HepG2 (cell line): Measurements from ENCODE around the gene NIP7. TPM values are rescaled to one million over a fixed set of nuclear protein-coding genes. Genes with fewer than 3 reads are reported as not detected.

Experiments used
- AGO1 ChIP-seq: fragments of 200-400 bp; formaldehyde crosslinking; IDR thresholded peaks from 2 replicates; pipeline ENCODE4 v1.6.1; 2017; ENCODE audit warnings: mild to moderate bottlenecking, low read depth, low read length, moderate library complexity; ENCODE audit not compliant: poor library complexity, severe bottlenecking
- ELF1 ChIP-seq: sonication (generic); formaldehyde crosslinking; IDR thresholded peaks from 2 replicates; pipeline ENCODE4 v1.4.0; 2020; ENCODE audit warnings: missing genetic modification reagents
- HDAC6 ChIP-seq: fragments of 200-600 bp; sonication (generic); IDR thresholded peaks from 2 replicates; pipeline ENCODE4 v1.7.0; 2017; ENCODE audit warnings: mild to moderate bottlenecking, antibody characterized with exemption, low read length, low read depth
- MTA3 ChIP-seq: sonication (generic); formaldehyde crosslinking; IDR thresholded peaks from 2 replicates; pipeline ENCODE4 v1.4.0; 2020; ENCODE audit warnings: missing genetic modification reagents
- PLRG1 ChIP-seq: fragments of 450-650 bp; conservative IDR thresholded peaks from 2 replicates; pipeline ENCODE4 v1.6.1; 2016
- SP2 ChIP-seq: sonication (generic); formaldehyde crosslinking; IDR thresholded peaks from 2 replicates; pipeline ENCODE4 v1.5.1; 2020; ENCODE audit warnings: mild to moderate bottlenecking, missing genetic modification reagents
- ZBTB21 ChIP-seq: sonication (generic); formaldehyde crosslinking; IDR thresholded peaks from 2 replicates; pipeline ENCODE4 v1.4.0; 2020; ENCODE audit warnings: missing genetic modification reagents
- ZFX ChIP-seq: sonication (generic); formaldehyde crosslinking; IDR thresholded peaks from 2 replicates; pipeline ENCODE4 v1.4.0; 2020; ENCODE audit warnings: mild to moderate bottlenecking, low read depth, missing genetic modification reagents, moderate library complexity
- ZNF124 ChIP-seq: sonication (generic); formaldehyde crosslinking; IDR thresholded peaks from 2 replicates; pipeline ENCODE4 v1.4.0; 2020; ENCODE audit warnings: missing genetic modification reagents
- ZNF230 ChIP-seq: sonication (generic); formaldehyde crosslinking; IDR thresholded peaks from 2 replicates; pipeline ENCODE4 v1.4.0; 2020; ENCODE audit warnings: mild to moderate bottlenecking, missing genetic modification reagents
- ZNF773 ChIP-seq: sonication (generic); formaldehyde crosslinking; IDR thresholded peaks from 2 replicates; pipeline ENCODE4 v1.4.0; 2020; ENCODE audit warnings: missing genetic modification reagents, borderline replicate concordance
- polyA plus RNA-seq, 8 experiments: library from polyadenylated mRNA; depleted of rRNA in 3 of 8; stranded (reverse) in 7 of 8; unstranded in 1 of 8; fragments of >200 nt; fragmentation: Illumina TruSeq in 4 of 8; extraction: Trizol in 4 of 8; gene quantifications; 2 replicates each; pipeline versions ENCODE4 v1.2.1 to v1.2.3, GENCODE V29; 2011 to 2016; ENCODE audit warnings: low read depth in 4 of 8, missing spikeins in 1 of 8, mixed read lengths in 1 of 8; ENCODE audit not compliant: insufficient read depth in 1 of 8
- total RNA-seq, 5 experiments: library from RNA; depleted of rRNA; stranded (reverse); fragments of >200 nt; fragmentation: Illumina TruSeq; extraction: Trizol; gene quantifications; 2 replicates each; pipeline ENCODE4 v1.2.3, GENCODE V29; 2016; ENCODE audit warnings: low read depth in 1 of 5
- TF ChIP-seq, protein P1 (sequence below): sonication (generic); formaldehyde crosslinking; IDR thresholded peaks from 2 replicates; pipeline ENCODE4 v1.4.0; 2020; ENCODE audit warnings: missing genetic modification reagents
- TF ChIP-seq, protein P2 (sequence below): sonication (generic); formaldehyde crosslinking; IDR thresholded peaks from 2 replicates; pipeline ENCODE4 v1.5.1; 2020; ENCODE audit warnings: missing genetic modification reagents, mild to moderate bottlenecking, borderline replicate concordance
- TF ChIP-seq, protein P3 (sequence below): IDR thresholded peaks from 2 replicates; pipeline ENCODE4 v1.6.1; 2012; ENCODE audit warnings: inconsistent platforms
- TF ChIP-seq, protein P4 (sequence below): sonication (generic); formaldehyde crosslinking; IDR thresholded peaks from 2 replicates; pipeline ENCODE4 v1.8.0; 2022; ENCODE audit warnings: mild to moderate bottlenecking, missing genetic modification reagents; ENCODE audit not compliant: insufficient replicate concordance
- TF ChIP-seq, protein P5 (sequence below): sonication (generic); formaldehyde crosslinking; conservative IDR thresholded peaks from 2 replicates; pipeline ENCODE4 v1.4.0; 2020; ENCODE audit warnings: mild to moderate bottlenecking, missing genetic modification reagents, moderate library complexity

NIP7 gene
- total and polyA plus RNA-seq, 2 of the 13 experiments (the other 11 are each of a cell fraction or from before 2014, with no cell fraction given) = 15.3 to 114 TPM

DNA sequence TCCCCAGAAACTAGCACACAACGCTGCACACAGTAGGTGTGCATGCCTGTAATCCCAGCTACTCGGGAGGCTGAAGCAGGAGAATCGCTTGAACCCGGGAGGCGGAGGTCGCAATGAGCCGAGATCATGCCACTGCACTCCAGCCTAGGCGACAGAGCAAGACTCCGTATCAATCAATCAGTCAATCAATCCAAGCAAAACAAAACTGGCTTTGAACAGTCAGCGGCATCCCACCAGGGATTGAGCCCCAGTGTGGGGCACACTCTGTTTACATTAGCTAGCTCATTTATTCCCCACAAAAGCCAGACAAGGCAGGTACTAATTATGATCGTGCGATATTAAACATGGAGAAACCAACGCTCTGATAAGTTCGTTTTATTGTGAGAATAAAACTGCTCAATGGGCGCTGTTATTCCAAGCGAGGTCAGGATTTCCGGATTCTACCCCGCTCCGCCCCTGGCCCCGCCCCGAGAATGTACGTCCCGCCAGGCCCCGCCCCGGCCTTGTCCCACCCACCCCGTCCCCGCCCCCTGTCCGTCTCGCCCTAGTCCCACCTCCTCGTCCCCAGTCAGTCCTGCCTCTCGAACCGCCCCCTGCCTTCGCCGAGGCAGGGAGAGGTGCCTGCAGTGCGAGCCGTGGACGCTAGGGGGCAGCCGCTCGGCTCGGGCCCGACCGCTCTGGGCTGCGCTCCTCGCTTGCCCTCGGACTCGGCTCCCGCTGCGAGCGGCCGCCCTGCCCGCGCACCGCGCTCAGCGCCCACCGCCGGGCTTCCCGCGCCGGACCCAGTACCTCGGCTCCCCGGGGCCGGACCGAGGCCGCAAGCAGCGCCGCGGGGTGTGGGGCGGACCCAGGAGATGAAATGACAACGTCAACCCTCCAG lies 28.7 kb upstream of the NIP7 start, which contains the start of gene VPS4A (continued):
- TF ChIP-seq, protein P1, sequence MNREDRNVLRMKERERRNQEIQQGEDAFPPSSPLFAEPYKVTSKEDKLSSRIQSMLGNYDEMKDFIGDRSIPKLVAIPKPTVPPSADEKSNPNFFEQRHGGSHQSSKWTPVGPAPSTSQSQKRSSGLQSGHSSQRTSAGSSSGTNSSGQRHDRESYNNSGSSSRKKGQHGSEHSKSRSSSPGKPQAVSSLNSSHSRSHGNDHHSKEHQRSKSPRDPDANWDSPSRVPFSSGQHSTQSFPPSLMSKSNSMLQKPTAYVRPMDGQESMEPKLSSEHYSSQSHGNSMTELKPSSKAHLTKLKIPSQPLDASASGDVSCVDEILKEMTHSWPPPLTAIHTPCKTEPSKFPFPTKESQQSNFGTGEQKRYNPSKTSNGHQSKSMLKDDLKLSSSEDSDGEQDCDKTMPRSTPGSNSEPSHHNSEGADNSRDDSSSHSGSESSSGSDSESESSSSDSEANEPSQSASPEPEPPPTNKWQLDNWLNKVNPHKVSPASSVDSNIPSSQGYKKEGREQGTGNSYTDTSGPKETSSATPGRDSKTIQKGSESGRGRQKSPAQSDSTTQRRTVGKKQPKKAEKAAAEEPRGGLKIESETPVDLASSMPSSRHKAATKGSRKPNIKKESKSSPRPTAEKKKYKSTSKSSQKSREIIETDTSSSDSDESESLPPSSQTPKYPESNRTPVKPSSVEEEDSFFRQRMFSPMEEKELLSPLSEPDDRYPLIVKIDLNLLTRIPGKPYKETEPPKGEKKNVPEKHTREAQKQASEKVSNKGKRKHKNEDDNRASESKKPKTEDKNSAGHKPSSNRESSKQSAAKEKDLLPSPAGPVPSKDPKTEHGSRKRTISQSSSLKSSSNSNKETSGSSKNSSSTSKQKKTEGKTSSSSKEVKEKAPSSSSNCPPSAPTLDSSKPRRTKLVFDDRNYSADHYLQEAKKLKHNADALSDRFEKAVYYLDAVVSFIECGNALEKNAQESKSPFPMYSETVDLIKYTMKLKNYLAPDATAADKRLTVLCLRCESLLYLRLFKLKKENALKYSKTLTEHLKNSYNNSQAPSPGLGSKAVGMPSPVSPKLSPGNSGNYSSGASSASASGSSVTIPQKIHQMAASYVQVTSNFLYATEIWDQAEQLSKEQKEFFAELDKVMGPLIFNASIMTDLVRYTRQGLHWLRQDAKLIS (CRISPR knock-in tag) = no peak; the same call in 1 of the 2 replicates
- TF ChIP-seq ZFX (CRISPR knock-in tag) (peak; percentile 99), ELF1 (CRISPR knock-in tag) (peak; percentile 70), ZNF124 (CRISPR knock-in tag) (no peak; the same call in 1 of the 2 replicates), ZNF230 (CRISPR knock-in tag) (no peak), ZBTB21 (no peak; the same call in 1 of the 2 replicates), PLRG1 (no peak), SP2 (CRISPR knock-in tag) (no peak; the same call in 1 of the 2 replicates), MTA3 (CRISPR knock-in tag) (no peak), AGO1 (no peak), HDAC6 (no peak), ZNF773 (CRISPR knock-in tag) (no peak)
- TF ChIP-seq, protein P2, sequence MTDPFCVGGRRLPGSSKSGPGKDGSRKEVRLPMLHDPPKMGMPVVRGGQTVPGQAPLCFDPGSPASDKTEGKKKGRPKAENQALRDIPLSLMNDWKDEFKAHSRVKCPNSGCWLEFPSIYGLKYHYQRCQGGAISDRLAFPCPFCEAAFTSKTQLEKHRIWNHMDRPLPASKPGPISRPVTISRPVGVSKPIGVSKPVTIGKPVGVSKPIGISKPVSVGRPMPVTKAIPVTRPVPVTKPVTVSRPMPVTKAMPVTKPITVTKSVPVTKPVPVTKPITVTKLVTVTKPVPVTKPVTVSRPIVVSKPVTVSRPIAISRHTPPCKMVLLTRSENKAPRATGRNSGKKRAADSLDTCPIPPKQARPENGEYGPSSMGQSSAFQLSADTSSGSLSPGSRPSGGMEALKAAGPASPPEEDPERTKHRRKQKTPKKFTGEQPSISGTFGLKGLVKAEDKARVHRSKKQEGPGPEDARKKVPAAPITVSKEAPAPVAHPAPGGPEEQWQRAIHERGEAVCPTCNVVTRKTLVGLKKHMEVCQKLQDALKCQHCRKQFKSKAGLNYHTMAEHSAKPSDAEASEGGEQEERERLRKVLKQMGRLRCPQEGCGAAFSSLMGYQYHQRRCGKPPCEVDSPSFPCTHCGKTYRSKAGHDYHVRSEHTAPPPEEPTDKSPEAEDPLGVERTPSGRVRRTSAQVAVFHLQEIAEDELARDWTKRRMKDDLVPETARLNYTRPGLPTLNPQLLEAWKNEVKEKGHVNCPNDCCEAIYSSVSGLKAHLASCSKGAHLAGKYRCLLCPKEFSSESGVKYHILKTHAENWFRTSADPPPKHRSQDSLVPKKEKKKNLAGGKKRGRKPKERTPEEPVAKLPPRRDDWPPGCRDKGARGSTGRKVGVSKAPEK (CRISPR knock-in tag) = no peak
- TF ChIP-seq, protein P3, sequence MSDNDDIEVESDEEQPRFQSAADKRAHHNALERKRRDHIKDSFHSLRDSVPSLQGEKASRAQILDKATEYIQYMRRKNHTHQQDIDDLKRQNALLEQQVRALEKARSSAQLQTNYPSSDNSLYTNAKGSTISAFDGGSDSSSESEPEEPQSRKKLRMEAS = peak; percentile 77; the same call in 1 of the 2 replicates
- TF ChIP-seq, protein P4, sequence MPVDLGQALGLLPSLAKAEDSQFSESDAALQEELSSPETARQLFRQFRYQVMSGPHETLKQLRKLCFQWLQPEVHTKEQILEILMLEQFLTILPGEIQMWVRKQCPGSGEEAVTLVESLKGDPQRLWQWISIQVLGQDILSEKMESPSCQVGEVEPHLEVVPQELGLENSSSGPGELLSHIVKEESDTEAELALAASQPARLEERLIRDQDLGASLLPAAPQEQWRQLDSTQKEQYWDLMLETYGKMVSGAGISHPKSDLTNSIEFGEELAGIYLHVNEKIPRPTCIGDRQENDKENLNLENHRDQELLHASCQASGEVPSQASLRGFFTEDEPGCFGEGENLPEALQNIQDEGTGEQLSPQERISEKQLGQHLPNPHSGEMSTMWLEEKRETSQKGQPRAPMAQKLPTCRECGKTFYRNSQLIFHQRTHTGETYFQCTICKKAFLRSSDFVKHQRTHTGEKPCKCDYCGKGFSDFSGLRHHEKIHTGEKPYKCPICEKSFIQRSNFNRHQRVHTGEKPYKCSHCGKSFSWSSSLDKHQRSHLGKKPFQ = no peak
- TF ChIP-seq, protein P5, sequence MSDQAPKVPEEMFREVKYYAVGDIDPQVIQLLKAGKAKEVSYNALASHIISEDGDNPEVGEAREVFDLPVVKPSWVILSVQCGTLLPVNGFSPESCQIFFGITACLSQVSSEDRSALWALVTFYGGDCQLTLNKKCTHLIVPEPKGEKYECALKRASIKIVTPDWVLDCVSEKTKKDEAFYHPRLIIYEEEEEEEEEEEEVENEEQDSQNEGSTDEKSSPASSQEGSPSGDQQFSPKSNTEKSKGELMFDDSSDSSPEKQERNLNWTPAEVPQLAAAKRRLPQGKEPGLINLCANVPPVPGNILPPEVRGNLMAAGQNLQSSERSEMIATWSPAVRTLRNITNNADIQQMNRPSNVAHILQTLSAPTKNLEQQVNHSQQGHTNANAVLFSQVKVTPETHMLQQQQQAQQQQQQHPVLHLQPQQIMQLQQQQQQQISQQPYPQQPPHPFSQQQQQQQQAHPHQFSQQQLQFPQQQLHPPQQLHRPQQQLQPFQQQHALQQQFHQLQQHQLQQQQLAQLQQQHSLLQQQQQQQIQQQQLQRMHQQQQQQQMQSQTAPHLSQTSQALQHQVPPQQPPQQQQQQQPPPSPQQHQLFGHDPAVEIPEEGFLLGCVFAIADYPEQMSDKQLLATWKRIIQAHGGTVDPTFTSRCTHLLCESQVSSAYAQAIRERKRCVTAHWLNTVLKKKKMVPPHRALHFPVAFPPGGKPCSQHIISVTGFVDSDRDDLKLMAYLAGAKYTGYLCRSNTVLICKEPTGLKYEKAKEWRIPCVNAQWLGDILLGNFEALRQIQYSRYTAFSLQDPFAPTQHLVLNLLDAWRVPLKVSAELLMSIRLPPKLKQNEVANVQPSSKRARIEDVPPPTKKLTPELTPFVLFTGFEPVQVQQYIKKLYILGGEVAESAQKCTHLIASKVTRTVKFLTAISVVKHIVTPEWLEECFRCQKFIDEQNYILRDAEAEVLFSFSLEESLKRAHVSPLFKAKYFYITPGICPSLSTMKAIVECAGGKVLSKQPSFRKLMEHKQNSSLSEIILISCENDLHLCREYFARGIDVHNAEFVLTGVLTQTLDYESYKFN = no peak; the same call in 1 of the 2 replicates
